Measurements from ENCODE around the gene GALNT18.

The GALNT18 gene

GRCh38 chr11:11493698-11494097 lies 128.1 kb downstream of the GALNT18 start:
- TF ChIP-seq EZH2phosphoT487 (IDR thresholded peaks at IDR 0.05; ENCODE audit: low read length) (no peak), EZH2 (optimal IDR thresholded peaks at IDR 0.05; ENCODE audit: low read depth, low read length) (no peak), CTCF (IDR thresholded peaks at IDR 0.05; ENCODE audit: low read length) (no peak)
- no peaks in the 10 kb centered on the region for H3K79me2 ChIP-seq (ENCODE audit: low read length)
- no peak overlapping the region for H3K27ac ChIP-seq (ENCODE audit: low read length)
- no peaks in the 10 kb centered on the region for H3K27me3 ChIP-seq (replicated peaks; ENCODE audit: insufficient read depth, low read length)
- no peaks in the 10 kb centered on the region for H4K20me1 ChIP-seq (ENCODE audit: insufficient read depth, low read length)
- no peak overlapping the region for H3K4me3 ChIP-seq (ENCODE audit: low read length)
- H3F3A ChIP-seq (ENCODE audit: insufficient read depth, low read length) = no peaks in the 10 kb centered on the region
- H3K4me1 ChIP-seq (ENCODE audit: low read length) = peaks cover under 1% of the 10 kb centered on the region; the same call in 1 of the 2 replicates
- no peak for DNase-seq
- no peaks in the 10 kb centered on the region for H3K9me2 ChIP-seq (replicated peaks; ENCODE audit: insufficient read depth, low read length)
- no peak overlapping the region for H2AFZ ChIP-seq (ENCODE audit: low read length)
- H3K9ac ChIP-seq (ENCODE audit: low read length) = no peak overlapping the region
- no peaks in the 10 kb centered on the region for H3K36me3 ChIP-seq (replicated peaks; ENCODE audit: insufficient read depth, low read length)
- H3K9me3 ChIP-seq (replicated peaks; ENCODE audit: insufficient read depth, low read length) = no peaks in the 10 kb centered on the region
- H3K4me2 ChIP-seq (ENCODE audit: low read depth, low read length) = no peak overlapping the region

GRCh38 chr11:11491589-11491988 lies 130.2 kb downstream of the GALNT18 start:
- H3K9me2 ChIP-seq (replicated peaks; ENCODE audit: insufficient read depth, low read length) = no peaks in the 10 kb centered on the region
- no peak overlapping the region for H2AFZ ChIP-seq (ENCODE audit: low read length)
- H3K4me3 ChIP-seq (ENCODE audit: low read length) = no peak overlapping the region
- H3K9ac ChIP-seq (ENCODE audit: low read length) = no peak overlapping the region
- H3K9me3 ChIP-seq (replicated peaks; ENCODE audit: insufficient read depth, low read length) = no peaks in the 10 kb centered on the region
- no peaks in the 10 kb centered on the region for H4K20me1 ChIP-seq (ENCODE audit: insufficient read depth, low read length)
- TF ChIP-seq EZH2phosphoT487 (IDR thresholded peaks at IDR 0.05; ENCODE audit: low read length) (no peak), CTCF (IDR thresholded peaks at IDR 0.05; ENCODE audit: low read length) (no peak), EZH2 (optimal IDR thresholded peaks at IDR 0.05; ENCODE audit: low read depth, low read length) (no peak)
- DNase-seq = no peak
- no peaks in the 10 kb centered on the region for H3K79me2 ChIP-seq (ENCODE audit: low read length)
- no peaks in the 10 kb centered on the region for H3K27me3 ChIP-seq (replicated peaks; ENCODE audit: insufficient read depth, low read length)
- H3F3A ChIP-seq (ENCODE audit: insufficient read depth, low read length) = no peaks in the 10 kb centered on the region
- H3K4me1 ChIP-seq (ENCODE audit: low read length) = no peaks in the 10 kb centered on the region
- H3K4me2 ChIP-seq (ENCODE audit: low read depth, low read length) = no peak overlapping the region
- H3K36me3 ChIP-seq (replicated peaks; ENCODE audit: insufficient read depth, low read length) = no peaks in the 10 kb centered on the region
- no peak overlapping the region for H3K27ac ChIP-seq (ENCODE audit: low read length)

GRCh38 chr11:11491014-11491413 lies 130.8 kb downstream of the GALNT18 start:
- no peaks in the 10 kb centered on the region for H3F3A ChIP-seq (ENCODE audit: insufficient read depth, low read length)
- H3K4me1 ChIP-seq (ENCODE audit: low read length) = no peaks in the 10 kb centered on the region
- H3K79me2 ChIP-seq (ENCODE audit: low read length) = no peaks in the 10 kb centered on the region
- H3K4me3 ChIP-seq (ENCODE audit: low read length) = no peak overlapping the region
- DNase-seq = no peak
- H2AFZ ChIP-seq (ENCODE audit: low read length) = no peak overlapping the region
- H3K9ac ChIP-seq (ENCODE audit: low read length) = no peak overlapping the region
- H3K27ac ChIP-seq (ENCODE audit: low read length) = no peak overlapping the region
- no peaks in the 10 kb centered on the region for H3K27me3 ChIP-seq (replicated peaks; ENCODE audit: insufficient read depth, low read length)
- no peaks in the 10 kb centered on the region for H4K20me1 ChIP-seq (ENCODE audit: insufficient read depth, low read length)
- no peak overlapping the region for H3K4me2 ChIP-seq (ENCODE audit: low read depth, low read length)
- H3K9me3 ChIP-seq (replicated peaks; ENCODE audit: insufficient read depth, low read length) = no peaks in the 10 kb centered on the region
- TF ChIP-seq EZH2 (optimal IDR thresholded peaks at IDR 0.05; ENCODE audit: low read depth, low read length) (no peak), EZH2phosphoT487 (IDR thresholded peaks at IDR 0.05; ENCODE audit: low read length) (no peak), CTCF (IDR thresholded peaks at IDR 0.05; ENCODE audit: low read length) (no peak)
- no peaks in the 10 kb centered on the region for H3K9me2 ChIP-seq (replicated peaks; ENCODE audit: insufficient read depth, low read length)
- H3K36me3 ChIP-seq (replicated peaks; ENCODE audit: insufficient read depth, low read length) = no peaks in the 10 kb centered on the region
